Right lobe of liver (tissue), 4 donors: ENCODE measurements around the gene PILRA.

Experiments used
- POLR2A ChIP-seq: fragments of 450-650 bp; IDR thresholded peaks from one replicate; pipeline ENCODE4 v1.6.1; 2017; ENCODE audit warnings: antibody characterized with exemption, mild to moderate bottlenecking
- TF ChIP-seq, protein P1 (sequence below), 4 donors: fragments of 200-600 bp in 3 of 4; fragments of 450-650 bp in 1 of 4; IDR thresholded peaks; one replicate each; pipeline versions ENCODE4 v1.5.1 to v1.8.0; 2016 to 2022; ENCODE audit warnings: antibody characterized with exemption in 4 of 4, mild to moderate bottlenecking in 2 of 4
- donor health status: DM: no; HTN: no; CAD: no.
- donor health status: DM: no; HTN: no; CAD: no.
- donor health status: DM: no; HTN: yes; CAD: no.

DNA sequence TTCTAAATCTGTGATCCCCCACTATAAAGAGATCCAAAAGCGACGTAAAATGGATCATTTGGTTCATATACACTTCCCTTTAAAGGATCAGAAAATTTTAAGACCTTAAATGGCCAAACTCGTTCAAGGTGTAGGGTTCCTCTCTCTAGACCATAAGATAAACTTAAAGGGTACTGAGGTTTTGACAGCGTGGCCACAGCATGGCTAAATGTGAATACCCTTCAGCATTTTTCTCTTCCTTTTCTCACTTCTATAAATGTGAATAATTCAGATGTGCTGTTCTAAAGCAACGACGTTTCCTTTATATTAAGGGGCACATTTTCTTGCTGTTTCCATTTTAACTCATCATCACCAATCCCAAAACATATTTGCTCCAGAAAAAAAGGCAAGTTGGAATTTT lies 50.0 kb downstream of the PILRA start:
- no peak for TF ChIP-seq POLR2A
- TF ChIP-seq, protein P1, sequence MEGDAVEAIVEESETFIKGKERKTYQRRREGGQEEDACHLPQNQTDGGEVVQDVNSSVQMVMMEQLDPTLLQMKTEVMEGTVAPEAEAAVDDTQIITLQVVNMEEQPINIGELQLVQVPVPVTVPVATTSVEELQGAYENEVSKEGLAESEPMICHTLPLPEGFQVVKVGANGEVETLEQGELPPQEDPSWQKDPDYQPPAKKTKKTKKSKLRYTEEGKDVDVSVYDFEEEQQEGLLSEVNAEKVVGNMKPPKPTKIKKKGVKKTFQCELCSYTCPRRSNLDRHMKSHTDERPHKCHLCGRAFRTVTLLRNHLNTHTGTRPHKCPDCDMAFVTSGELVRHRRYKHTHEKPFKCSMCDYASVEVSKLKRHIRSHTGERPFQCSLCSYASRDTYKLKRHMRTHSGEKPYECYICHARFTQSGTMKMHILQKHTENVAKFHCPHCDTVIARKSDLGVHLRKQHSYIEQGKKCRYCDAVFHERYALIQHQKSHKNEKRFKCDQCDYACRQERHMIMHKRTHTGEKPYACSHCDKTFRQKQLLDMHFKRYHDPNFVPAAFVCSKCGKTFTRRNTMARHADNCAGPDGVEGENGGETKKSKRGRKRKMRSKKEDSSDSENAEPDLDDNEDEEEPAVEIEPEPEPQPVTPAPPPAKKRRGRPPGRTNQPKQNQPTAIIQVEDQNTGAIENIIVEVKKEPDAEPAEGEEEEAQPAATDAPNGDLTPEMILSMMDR (IDR thresholded peaks at IDR 0.05): no peak
